OCI-LY3 (cell line): ENCODE data around the gene C19orf73.

Source experiments
- CTCF ChIP-seq: fragments of 200-600, 300-600 bp; sonication (generic); IDR thresholded peaks from 2 replicates; pipeline ENCODE4 v1.5.1; 2014; ENCODE audit warnings: antibody characterized with exemption, low read length, low read depth
- EZH2phosphoT487 ChIP-seq: fragments of 200-600 bp; shearing (Covaris generic); IDR thresholded peaks from 2 replicates; pipeline ENCODE4 v1.6.1; 2018; ENCODE audit warnings: antibody characterized with exemption, mixed run types, low read depth

GRCh38 chr19:49118565-49119410 is at the start of gene C19orf73:
- TF ChIP-seq CTCF (no peak), EZH2phosphoT487 (no peak)
